Activated CD8-positive, alpha-beta memory T cell treated with anti-CD3 and anti-CD28 coated beads, Interleukin-2, amount 50 U/mL, for 24 hours (primary cell): ENCODE results near the gene MORC4.
A peak's percentile ranks its signal among the peaks of the same experiment; 100 is the strongest.
"Not testable (repeated sequence)": the region's sequence is repeated elsewhere in the genome, so short reads cannot be mapped to it uniquely, and the experiment has no call there.

Experiments used
- DNase-seq: peaks from one replicate; pipeline ENCODE4 v3.0.0-alpha.2; 2020; ENCODE audit errors: extremely low read depth

The MORC4 gene

GRCh38 chrX:107000013-107000515 is at the start of gene MORC4:
Gene MORC4, minus strand, starts transcription at chrX:107000212. Its CDS starts 243 bp downstream, at chrX:106999969.
- DNase-seq: peak; percentile 36

GRCh38 chrX:107047622-107048021 is 47.6 kb upstream of the MORC4 start:
- no peak for DNase-seq

- no peak for DNase-seq
These were observed 29.7 kb upstream of the MORC4 start for GRCh38 chrX:107029752-107030151.

GRCh38 chrX:107025545-107025944 is 25.5 kb upstream of the MORC4 start:
- DNase-seq: no peak

GRCh38 chrX:107014936-107015335 is 14.9 kb upstream of the MORC4 start:
- DNase-seq: no peak

GRCh38 chrX:107008034-107008433 is 8.0 kb upstream of the MORC4 start:
- no peak for DNase-seq

- DNase-seq: no peak
These were observed 723 bp downstream of the MORC4 start for GRCh38 chrX:106999002-106999975.

GRCh38 chrX:106997611-106998010 is 2.4 kb downstream of the MORC4 start:
- no peak for DNase-seq

- no peak for DNase-seq
These were observed 4.3 kb downstream of the MORC4 start for GRCh38 chrX:106995678-106996077.

- no peak for DNase-seq
These were observed 12.5 kb downstream of the MORC4 start for GRCh38 chrX:106987488-106987887.

- DNase-seq: no peak
These were observed 18.9 kb downstream of the MORC4 start for GRCh38 chrX:106980952-106981626.

GRCh38 chrX:106976416-106976815 is 23.6 kb downstream of the MORC4 start:
- DNase-seq: no peak

GRCh38 chrX:106973433-106974149 is 26.4 kb downstream of the MORC4 start:
- no peak for DNase-seq

- DNase-seq: no peak
These were observed 27.1 kb downstream of the MORC4 start for GRCh38 chrX:106972896-106973295.

- DNase-seq: not testable (repeated sequence)
These were observed 33.5 kb downstream of the MORC4 start for GRCh38 chrX:106966547-106966946.

- DNase-seq: no peak
These were observed 35.7 kb downstream of the MORC4 start for GRCh38 chrX:106964290-106964689.

- no peak for DNase-seq
These were observed 36.9 kb downstream of the MORC4 start for GRCh38 chrX:106963111-106963510.

GRCh38 chrX:106959901-106960300 is 40.1 kb downstream of the MORC4 start:
- no peak for DNase-seq

- no peak for DNase-seq
These were observed 42.2 kb downstream of the MORC4 start for GRCh38 chrX:106957856-106958255.

GRCh38 chrX:106955004-106955772 is 44.8 kb downstream of the MORC4 start:
- DNase-seq: no peak

- DNase-seq: no peak
These were observed 46.0 kb downstream of the MORC4 start for GRCh38 chrX:106954041-106954440.
